Kidney (tissue), 14 donors: ENCODE results near the gene DHX15. TPM values are rescaled to one million over a fixed set of nuclear protein-coding genes. Genes with fewer than 3 reads are reported as not detected.

Experiments
- DNase-seq, 5 donors: peaks; one replicate each; pipeline ENCODE4 v3.0.0-alpha.2; 2013 to 2020
- FAIRE-seq: peaks from 2 replicates; lab custom pipeline; 2012; peaks lifted over from hg19 to GRCh38; lab: Jason Lieb, UNC
- H3K27ac ChIP-seq, 2 donors: one replicate each; pipeline ENCODE4 v1.7.0; 2013; ENCODE audit warnings: low read depth in 2 of 2, low read length in 2 of 2, inconsistent platforms in 1 of 2
- H3K27me3 ChIP-seq: one replicate; pipeline ENCODE4 v1.7.1; 2013; ENCODE audit warnings: low read length, inconsistent platforms; ENCODE audit not compliant: control insufficient read depth, insufficient read depth
- H3K36me3 ChIP-seq, 3 donors: one replicate each; pipeline versions ENCODE4 v1.7.0 to v1.7.1; 2013; ENCODE audit warnings: low read length in 3 of 3, control low read depth in 1 of 3, inconsistent platforms in 1 of 3; ENCODE audit not compliant: insufficient read depth in 3 of 3, control insufficient read depth in 2 of 3
- H3K4me1 ChIP-seq, 3 donors: one replicate each; pipeline versions ENCODE4 v1.7.0 to v1.7.1; 2013; ENCODE audit warnings: low read length in 3 of 3, inconsistent platforms in 1 of 3, low read depth in 1 of 3; ENCODE audit not compliant: control insufficient read depth in 2 of 3, insufficient read depth in 2 of 3
- H3K4me3 ChIP-seq, 3 donors: one replicate each; pipeline versions ENCODE4 v1.7.0 to v1.8.1; 2013; ENCODE audit warnings: low read length in 3 of 3, control low read depth in 1 of 3, inconsistent platforms in 1 of 3
- H3K9ac ChIP-seq, 3 donors: one replicate each; pipeline versions ENCODE4 v1.7.0 to v1.7.1; 2013; ENCODE audit warnings: low read length in 3 of 3, control low read depth in 1 of 3, inconsistent platforms in 1 of 3
- H3K9me3 ChIP-seq, 3 donors: one replicate each; pipeline versions ENCODE4 v1.7.0 to v1.7.1; 2013; ENCODE audit warnings: low read length in 3 of 3, control low read depth in 1 of 3, inconsistent platforms in 1 of 3; ENCODE audit not compliant: control insufficient read depth in 2 of 3, insufficient read depth in 1 of 3
- CTCF ChIP-seq: IDR thresholded peaks from 3 replicates; pipeline ENCODE4 v1.5.1; 2012; ENCODE audit warnings: mild to moderate bottlenecking, moderate library complexity, borderline replicate concordance; ENCODE audit not compliant: insufficient read depth; ENCODE audit errors: extremely low read depth
- intact Hi-C: fragments of 100-400 bp; cut with DNase I; formaldehyde crosslinking; loops from one replicate; pipeline ENCODE4 v1.11.1; 2022
- polyA plus RNA-seq: library from polyadenylated mRNA; stranded (reverse); fragments of 350-450 nt; fragmentation: Illumina TruSeq; extraction: RNeasy Lipid Tissue Mini Kit (QIAGEN cat#74804); gene quantifications from one replicate; pipeline ENCODE4 v1.2.3, GENCODE V29; 2014; ENCODE audit warnings: low read depth, low replicate concordance; ENCODE audit not compliant: insufficient read depth
- total RNA-seq: library from RNA; stranded (reverse); fragmentation: NEBNext Ultra II Directional; extraction: Animal tissue kit (Norgen Biotek cat#: 25700); gene quantifications from one replicate; pipeline ENCODE4 v1.2.1, GENCODE V29; 2021
- donor health status: control.
- donor health status: control.
- donor health status: control.
- donor health status: control.
- donor health status: control.
- donor health status: DM: yes; HTN: yes; CAD: no.
- donor health status: Normal renal cell carcinoma (clear cell type).

DHX15 gene
- total and polyA plus RNA-seq, 2 donors from 2014 or later: 53.4 to 120 TPM

GRCh38 chr4:24533364-24533763 is 51.0 kb downstream of the DHX15 start:
- Histone ChIP-seq H3K27ac (no peak overlapping the region), H3K36me3 (peaks cover 8 to 18% (median 11%) of the 10 kb centered on the region in 3 donors), H3K4me1 (no peaks in the 10 kb centered on the region), H3K9ac (no peak overlapping the region), H3K27me3 (no peaks in the 10 kb centered on the region), H3K4me3 (no peak overlapping the region), H3K9me3 (no peaks in the 10 kb centered on the region)
- intact Hi-C loops: no loop called here
- TF ChIP-seq CTCF: no peak
- DNase-seq: no peak
- no peak for FAIRE-seq

GRCh38 chr4:24529555-24529954 is 54.8 kb downstream of the DHX15 start:
- no peak overlapping the region for H3K27ac ChIP-seq
- no peak overlapping the region for H3K4me3 ChIP-seq
- no peaks in the 10 kb centered on the region for H3K4me1 ChIP-seq
- H3K27me3 ChIP-seq: no peaks in the 10 kb centered on the region
- H3K9me3 ChIP-seq: no peaks in the 10 kb centered on the region
- TF ChIP-seq CTCF: no peak
- H3K36me3 ChIP-seq: peaks cover 13 to 21% (median 20%) of the 10 kb centered on the region in 3 donors
- intact Hi-C loops: no loop called here
- H3K9ac ChIP-seq: no peak overlapping the region
- FAIRE-seq: no peak
- DNase-seq: no peak

- H3K4me1 ChIP-seq: no peaks in the 10 kb centered on the region
- no peak overlapping the region for H3K4me3 ChIP-seq
- no peak for DNase-seq
- no peaks in the 10 kb centered on the region for H3K9me3 ChIP-seq
- peaks cover 15 to 22% (median 20%) of the 10 kb centered on the region in 3 donors for H3K36me3 ChIP-seq
- H3K9ac ChIP-seq: no peak overlapping the region
- TF ChIP-seq CTCF: no peak
- no peak overlapping the region for H3K27ac ChIP-seq
- H3K27me3 ChIP-seq: no peaks in the 10 kb centered on the region
- intact Hi-C loops: no loop called here
- no peak for FAIRE-seq
Measured at GRCh38 chr4:24527371-24527770, 57.0 kb downstream of the DHX15 start.

GRCh38 chr4:24521544-24521943 is 62.8 kb downstream of the DHX15 start:
- no peak for DNase-seq
- TF ChIP-seq CTCF: no peak
- Histone ChIP-seq H3K9me3 (no peaks in the 10 kb centered on the region), H3K4me3 (no peak overlapping the region), H3K27ac (no peak overlapping the region), H3K36me3 (peaks cover 0 to 8% (median 7%) of the 10 kb centered on the region in 3 donors), H3K27me3 (no peaks in the 10 kb centered on the region), H3K9ac (no peak overlapping the region), H3K4me1 (peaks cover 0 to 10% (median 0%) of the 10 kb centered on the region in 3 donors)
- intact Hi-C loops: no loop called here
- no peak for FAIRE-seq
